CD4-positive, alpha-beta T cell treated with Interleukin-4 for 4 hours (primary cell): ENCODE results near the gene NSF.
"Not testable (repeated sequence)": the region's sequence is repeated elsewhere in the genome, so short reads cannot be mapped to it uniquely, and the experiment has no call there.

Experiments
- DNase-seq: peaks from one replicate; pipeline ENCODE4 v3.0.0-alpha.2; 2020

NSF gene

GRCh38 chr17:46632146-46632545 lies 41.7 kb downstream of the NSF start:
- not testable (repeated sequence) for DNase-seq

GRCh38 chr17:46634844-46635243 lies 44.4 kb downstream of the NSF start:
- DNase-seq, result not testable (repeated sequence)

GRCh38 chr17:46641861-46642656 lies 51.6 kb downstream of the NSF start:
- not testable (repeated sequence) for DNase-seq

- not testable (repeated sequence) for DNase-seq
Observed at GRCh38 chr17:46647251-46647650, 56.8 kb downstream of the NSF start.

- DNase-seq, result not testable (repeated sequence)
Observed at GRCh38 chr17:46647688-46648278, 57.3 kb downstream of the NSF start.

GRCh38 chr17:46649246-46649645 lies 58.8 kb downstream of the NSF start:
- DNase-seq, result not testable (repeated sequence)

GRCh38 chr17:46652024-46652643 lies 61.7 kb downstream of the NSF start:
- not testable (repeated sequence) for DNase-seq

- DNase-seq, result not testable (repeated sequence)
Observed at GRCh38 chr17:46658235-46658634, 67.8 kb downstream of the NSF start.

- DNase-seq, result not testable (repeated sequence)
Observed at GRCh38 chr17:46659702-46660101, 69.2 kb downstream of the NSF start.

- not testable (repeated sequence) for DNase-seq
Observed at GRCh38 chr17:46663123-46663522, 72.7 kb downstream of the NSF start.

GRCh38 chr17:46663552-46663951 lies 73.1 kb downstream of the NSF start:
- DNase-seq, result not testable (repeated sequence)

- not testable (repeated sequence) for DNase-seq
Observed at GRCh38 chr17:46665969-46666368, 75.5 kb downstream of the NSF start.

- not testable (repeated sequence) for DNase-seq
Observed at GRCh38 chr17:46670789-46671188, 80.3 kb downstream of the NSF start.

GRCh38 chr17:46672777-46673176 lies 82.3 kb downstream of the NSF start:
- DNase-seq, result not testable (repeated sequence)

GRCh38 chr17:46677819-46678218 lies 87.3 kb downstream of the NSF start:
- DNase-seq, result not testable (repeated sequence)

GRCh38 chr17:46683653-46684052 lies 93.2 kb downstream of the NSF start:
- not testable (repeated sequence) for DNase-seq

- not testable (repeated sequence) for DNase-seq
Observed at GRCh38 chr17:46685284-46685683, 94.8 kb downstream of the NSF start.

GRCh38 chr17:46692196-46692595 lies 101.7 kb downstream of the NSF start:
- DNase-seq, result not testable (repeated sequence)

- not testable (repeated sequence) for DNase-seq
Observed at GRCh38 chr17:46693283-46693682, 102.8 kb downstream of the NSF start.

- DNase-seq, result not testable (repeated sequence)
Observed at GRCh38 chr17:46696522-46696921, 106.1 kb downstream of the NSF start.

GRCh38 chr17:46699014-46699413 lies 108.5 kb downstream of the NSF start:
- DNase-seq, result not testable (repeated sequence)

GRCh38 chr17:46717999-46718398 lies 127.5 kb downstream of the NSF start:
- DNase-seq, result no peak

GRCh38 chr17:46719891-46720290 lies 129.4 kb downstream of the NSF start:
- DNase-seq, result no peak

GRCh38 chr17:46720408-46720807 lies 129.9 kb downstream of the NSF start:
- DNase-seq, result no peak
